ENCODE results near the gene ABCC9.

ABCC9 gene

GRCh38 chr12:21769307-21769706 is 171.9 kb downstream of the ABCC9 start:
- no peak for DNase-seq

GRCh38 chr12:21766403-21766802 is 174.8 kb downstream of the ABCC9 start:
- DNase-seq, result no peak

GRCh38 chr12:21764950-21765349 is 176.3 kb downstream of the ABCC9 start:
- no peak for DNase-seq

- DNase-seq, result no peak
Observed at GRCh38 chr12:21764065-21764464, 177.2 kb downstream of the ABCC9 start.

- DNase-seq, result no peak
Observed at GRCh38 chr12:21763531-21763930, 177.7 kb downstream of the ABCC9 start.

GRCh38 chr12:21759737-21760136 is 181.5 kb downstream of the ABCC9 start:
- DNase-seq, result no peak

- DNase-seq, result no peak
Observed at GRCh38 chr12:21757735-21758134, 183.5 kb downstream of the ABCC9 start.

- no peak for DNase-seq
Observed at GRCh38 chr12:21756699-21757098, 184.5 kb downstream of the ABCC9 start.

GRCh38 chr12:21751517-21751916 is 189.7 kb downstream of the ABCC9 start:
- no peak for DNase-seq
